Globus pallidus (tissue), 1 donor: ENCODE data around the gene PEX11B.
"Not testable (repeated sequence)": the region's sequence is repeated elsewhere in the genome, so short reads cannot be mapped to it uniquely, and the experiment has no call there.

ENCODE experiments used
- DNase-seq: peaks from one replicate; pipeline ENCODE4 v3.0.0-alpha.2; 2015; ENCODE audit warnings: low spot score

Gene PEX11B

DNA sequence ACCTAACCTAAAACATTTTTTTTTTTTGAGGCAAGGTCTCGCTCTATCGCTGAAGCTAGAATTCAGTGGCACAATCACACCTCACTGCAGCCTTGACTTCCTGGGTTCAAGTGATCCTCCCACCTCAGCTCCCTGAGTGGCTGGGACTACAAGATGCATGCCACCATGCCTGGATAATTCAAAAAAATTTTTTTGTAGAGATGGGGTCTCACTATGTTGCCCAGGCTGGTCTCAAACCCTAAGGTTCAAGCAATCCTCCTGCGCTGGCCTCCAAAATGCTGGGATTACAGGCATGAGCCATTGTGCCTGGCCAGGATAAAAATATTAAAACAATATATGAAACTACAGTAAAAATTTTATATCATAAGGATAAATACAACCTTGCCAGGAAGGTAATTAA is 34.4 kb upstream of the PEX11B start:
- DNase-seq: no peak

DNA sequence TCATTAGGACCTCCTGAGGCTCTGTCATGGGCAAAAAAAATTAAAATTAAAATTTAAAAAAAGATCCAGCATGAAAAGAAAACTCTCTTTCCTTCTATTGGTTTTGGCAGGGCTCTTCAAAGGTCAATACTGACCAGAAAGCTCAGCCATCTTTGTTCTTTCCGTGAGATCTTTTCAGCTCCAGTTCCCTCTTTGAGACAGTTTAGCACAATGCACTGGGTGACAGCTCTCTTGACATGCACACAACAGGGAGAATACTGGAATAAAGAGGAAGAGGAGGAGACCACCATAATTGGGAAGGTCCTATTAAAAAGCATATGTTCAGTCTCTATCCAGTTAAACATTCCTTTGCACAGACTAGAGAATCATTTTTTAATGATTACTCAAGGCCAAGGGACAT is 33.0 kb upstream of the PEX11B start:
- DNase-seq: no peak

DNA sequence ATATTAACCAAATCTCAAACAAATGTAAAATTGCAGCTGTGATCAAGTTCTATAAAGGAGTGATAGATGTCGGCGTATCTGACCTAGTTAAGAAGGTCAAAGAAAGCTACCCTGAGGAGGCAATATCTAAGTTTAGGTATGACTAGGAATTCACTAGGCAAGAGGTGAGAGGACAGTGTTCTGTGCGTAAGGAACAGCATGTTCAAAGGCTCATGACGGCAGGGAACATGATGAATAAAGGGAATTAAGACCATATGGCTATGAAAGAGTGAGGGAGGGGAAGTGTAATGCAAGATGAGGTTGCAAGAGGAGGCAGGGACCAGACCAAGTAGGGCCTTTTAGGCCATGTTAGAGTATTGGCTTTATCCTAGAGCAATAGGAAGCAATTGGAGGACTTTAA is 30.7 kb upstream of the PEX11B start:
- no peak for DNase-seq

DNA sequence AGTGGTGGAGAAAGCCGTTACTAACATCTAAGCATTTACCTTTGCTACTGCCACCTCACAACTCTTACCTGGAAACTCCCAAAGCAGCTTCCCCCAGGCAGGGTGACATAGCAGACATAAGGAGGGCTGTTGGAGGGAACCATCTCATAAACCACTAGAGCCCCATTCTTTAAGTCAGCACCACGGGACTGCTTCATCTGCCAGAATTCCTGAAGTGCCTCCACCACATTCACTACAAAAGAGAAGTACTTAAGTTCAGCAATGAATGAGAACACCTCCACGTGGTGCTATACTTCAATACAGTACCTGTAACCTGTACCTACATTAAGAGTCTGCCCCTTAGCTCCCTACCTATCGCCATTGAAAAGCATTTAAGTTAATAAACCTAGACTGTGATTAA is 29.0 kb upstream of the PEX11B start:
- DNase-seq: no peak

DNA sequence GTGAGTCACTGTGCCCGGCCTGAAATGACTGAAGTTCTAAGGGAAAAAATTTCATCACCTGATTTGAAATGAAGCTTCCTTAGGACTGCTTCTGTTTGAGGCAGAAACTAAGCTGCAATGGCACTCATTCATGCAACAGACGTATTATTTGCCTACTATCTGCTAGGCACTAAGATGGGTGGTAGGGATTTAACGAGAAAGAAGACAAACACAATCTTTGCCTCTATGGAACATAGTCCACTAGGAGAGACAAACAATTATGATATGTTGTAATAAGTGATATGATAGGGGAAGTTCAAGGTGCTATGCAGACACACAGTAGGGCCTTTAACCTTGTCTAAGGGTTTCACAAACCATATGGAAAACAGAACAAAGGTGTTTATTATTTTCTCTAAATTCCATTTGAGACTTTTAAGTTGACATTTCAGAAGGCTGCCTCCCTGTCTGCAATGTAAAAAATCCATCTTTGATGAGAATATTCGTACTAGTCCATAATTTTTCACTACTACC is 28.0 kb upstream of the PEX11B start:
- no peak for DNase-seq

DNA sequence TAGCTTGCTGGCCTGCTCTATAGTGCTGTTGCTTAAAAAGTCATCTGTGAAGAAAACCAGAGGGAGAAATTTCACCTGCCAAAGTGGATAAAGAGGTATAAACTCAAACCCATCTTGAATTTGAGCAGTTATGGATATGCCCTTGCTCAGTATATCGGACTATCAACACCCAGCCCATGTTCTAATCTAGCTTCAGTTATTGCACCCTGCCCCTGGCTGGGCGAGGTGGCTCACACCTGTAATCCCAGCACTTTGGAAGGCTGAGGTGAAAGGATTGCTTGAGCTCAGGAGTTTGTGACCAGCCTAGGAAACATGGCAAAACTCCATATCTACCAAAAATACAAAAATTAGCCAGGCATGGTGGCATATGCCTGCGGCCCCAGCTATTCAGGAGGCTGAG is 26.0 kb upstream of the PEX11B start:
- DNase-seq: no peak

DNA sequence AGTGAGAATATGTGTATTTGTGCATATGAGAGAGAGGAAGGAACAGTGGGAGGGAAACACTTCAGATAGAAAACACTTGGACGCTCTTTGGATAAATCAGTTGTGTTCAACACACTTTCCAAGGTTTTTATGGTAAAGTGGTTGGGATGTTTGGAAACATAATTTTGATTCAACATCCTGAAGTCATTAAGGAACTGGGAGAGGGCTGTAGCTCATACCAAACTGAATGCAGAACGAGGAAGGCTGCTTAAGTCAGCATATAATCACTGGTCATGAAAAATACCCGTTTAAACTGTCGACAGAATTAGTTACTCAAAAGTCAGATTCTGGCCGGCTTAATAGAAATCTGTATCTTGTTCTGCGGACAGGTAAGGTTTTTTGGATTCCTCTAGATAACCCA is 24.4 kb upstream of the PEX11B start:
- no peak for DNase-seq

DNA sequence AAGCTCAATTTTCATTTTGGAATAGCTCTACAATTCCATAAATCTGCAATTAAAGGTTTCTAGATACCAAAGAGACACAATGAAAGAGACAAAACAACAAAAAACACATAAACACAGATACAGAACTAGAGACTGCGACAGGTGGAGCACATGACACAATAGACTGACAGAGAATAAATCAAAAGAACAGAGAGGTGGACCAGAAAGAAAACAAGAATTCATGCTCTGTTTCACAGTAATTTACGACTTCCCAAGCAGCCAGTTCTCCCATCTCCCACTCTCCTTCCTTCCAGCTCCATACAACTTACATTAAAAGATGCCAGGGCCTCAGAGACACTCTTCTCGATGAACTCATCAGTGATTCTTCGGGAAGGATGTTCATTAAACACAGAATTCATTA is 23.9 kb upstream of the PEX11B start:
- DNase-seq: no peak

DNA sequence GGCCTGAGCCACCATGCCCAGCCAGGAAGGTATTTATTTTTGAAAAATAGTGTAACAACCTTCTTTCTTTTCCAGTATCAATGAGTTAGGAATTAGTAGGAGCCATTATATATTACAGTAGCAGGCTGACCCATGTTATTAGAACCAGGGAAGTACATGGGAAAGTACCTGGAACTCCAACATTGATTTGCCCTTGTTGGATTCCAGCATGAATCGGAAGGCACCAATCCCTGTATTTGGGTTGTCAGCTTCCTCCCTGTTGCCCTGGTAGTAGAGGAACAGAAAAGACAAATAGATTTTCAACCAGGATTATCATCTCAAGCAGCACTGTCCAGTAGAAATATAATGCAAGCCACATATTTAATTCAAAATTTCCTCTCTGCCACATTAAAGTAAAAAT is 18.9 kb upstream of the PEX11B start:
- DNase-seq: no peak

DNA sequence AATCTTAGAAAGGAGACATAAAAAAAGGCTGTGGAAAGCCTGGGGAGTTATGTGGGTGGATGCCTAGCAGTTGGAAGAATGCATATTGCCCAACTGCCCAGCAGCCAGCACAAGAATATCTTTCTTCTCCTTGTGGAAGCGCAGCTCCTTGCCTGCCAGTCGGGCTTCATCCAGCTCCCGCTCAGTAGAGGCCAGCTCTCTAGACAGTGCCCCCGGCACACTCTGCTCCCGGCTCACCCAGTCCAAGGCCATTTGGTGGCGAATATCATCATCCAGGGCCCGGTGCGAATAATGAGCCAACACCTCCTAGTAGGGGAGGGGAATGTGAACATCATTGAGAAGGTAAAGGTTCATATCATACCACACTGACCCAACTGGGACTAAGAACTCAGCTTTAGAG is 17.7 kb upstream of the PEX11B start:
- no peak for DNase-seq

DNA sequence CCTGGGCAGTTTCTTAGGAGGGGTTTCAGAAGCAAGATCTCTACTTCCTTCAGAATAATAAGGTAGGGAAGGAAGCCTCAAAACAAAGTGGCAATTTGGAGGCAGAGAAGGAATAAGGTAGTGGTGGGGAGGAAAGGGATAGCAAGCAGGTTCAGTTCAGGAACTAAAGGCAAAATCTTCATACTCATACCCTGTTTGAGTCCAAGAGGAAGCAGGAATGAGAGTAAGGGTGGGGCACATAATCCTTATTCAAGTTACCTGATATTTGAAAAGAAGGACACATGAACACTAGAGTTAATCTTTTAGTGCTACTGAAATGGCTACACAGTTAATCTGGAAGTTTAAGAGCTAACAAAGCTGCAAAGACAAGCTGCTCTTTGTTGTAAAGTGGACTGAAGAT is 17.2 kb upstream of the PEX11B start:
- DNase-seq: no peak

DNA sequence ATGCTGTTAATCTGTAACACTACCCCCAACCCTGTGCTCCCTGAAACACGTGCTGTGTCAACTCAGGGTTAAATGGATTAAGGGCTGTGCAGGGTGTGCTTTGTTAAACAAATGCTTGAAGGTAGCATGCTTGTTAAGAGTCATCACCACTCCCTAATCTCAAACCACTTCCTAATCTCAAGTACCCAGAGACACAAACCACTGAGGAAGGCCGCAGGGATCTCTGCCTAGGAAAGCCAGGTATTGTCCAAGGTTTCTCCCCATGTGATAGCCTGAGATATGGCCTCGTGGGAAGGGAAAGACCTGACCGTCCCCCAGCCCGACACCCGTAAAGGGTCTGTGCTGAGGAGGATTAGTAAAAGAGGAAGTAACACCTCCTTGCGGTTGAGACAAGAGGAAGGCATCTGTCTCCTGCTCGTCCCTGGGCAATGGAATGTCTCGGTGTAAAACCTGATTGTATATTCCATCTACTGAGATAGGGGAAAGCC is 14.0 kb upstream of the PEX11B start:
- DNase-seq: not testable (repeated sequence)

DNA sequence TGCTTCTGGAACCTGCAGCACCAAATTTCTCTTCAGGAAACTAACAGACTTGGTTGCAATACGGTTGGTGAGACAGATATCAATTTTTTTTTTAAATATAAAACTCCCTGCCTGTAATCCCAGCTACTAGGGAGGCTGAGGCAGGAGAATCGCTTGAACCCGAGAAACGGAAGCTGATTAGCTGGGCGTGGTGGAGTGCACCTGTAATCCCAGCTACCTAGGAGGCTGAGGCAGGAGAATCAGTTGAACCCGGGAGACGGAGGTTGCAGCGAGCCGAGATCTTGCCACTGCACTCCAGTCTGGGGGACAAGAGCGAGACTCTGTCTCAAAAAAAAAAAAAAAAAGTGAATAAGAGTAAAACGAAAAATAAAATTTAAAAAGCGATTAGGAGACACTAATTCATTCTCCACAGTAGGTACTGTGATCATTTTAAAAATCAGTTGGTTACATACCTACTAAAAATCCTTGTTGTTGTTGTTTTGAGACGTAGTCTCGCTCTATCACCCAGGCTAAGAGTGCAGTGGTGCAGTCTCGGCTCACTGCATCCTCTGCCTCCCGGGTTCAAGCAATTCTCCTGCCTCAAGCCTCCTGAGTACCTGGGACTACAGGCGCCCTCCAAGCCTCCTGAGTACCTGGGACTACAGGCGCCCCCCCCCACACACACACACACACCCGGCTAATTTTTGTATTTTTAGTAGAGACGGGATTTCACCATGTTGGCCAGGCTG is 9.6 kb upstream of the PEX11B start:
- no peak for DNase-seq

DNA sequence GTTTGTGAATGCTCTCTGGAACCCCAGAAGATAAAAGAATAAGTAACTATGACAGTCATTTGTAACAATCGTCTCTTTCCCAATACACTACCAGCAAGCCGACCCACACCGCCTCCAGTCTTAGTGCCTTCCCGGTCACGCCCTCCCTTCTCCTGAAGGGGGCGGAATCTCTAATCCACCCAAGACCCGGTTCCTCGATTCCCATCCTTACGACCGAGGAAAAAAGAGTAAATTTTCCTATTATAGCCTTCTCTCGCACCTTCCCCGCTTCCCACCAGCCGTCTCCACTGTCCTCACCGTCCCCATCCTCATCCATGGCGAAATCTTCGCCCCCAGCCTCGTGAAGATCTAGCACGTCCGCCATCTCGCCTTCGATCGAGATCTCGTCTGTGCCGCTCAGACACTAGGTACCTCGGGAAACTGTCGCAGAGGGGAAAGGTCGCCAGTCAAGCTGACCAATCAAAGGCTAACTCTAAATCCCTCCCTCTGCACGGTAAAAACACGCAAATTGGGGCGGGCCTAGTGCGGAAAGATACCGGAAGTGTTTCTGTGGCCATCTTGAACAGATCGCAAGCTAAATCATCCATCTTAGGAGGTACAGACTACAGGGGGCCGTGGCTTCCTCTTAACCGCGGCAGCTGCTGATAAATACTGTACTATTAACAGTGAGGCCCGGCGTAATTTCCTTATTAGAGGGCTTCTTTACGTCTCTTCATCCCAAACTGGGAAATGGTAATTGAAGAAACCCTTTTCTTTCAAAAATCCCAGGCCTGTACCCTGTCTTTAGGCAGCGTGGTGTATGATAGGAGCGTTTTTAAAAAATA is 8.8 kb upstream of the PEX11B start, which contains the start of gene RBM8A:
Gene RBM8A (minus strand): TSS at position 422 of the 824 bp plus-strand sequence. CDS start 58 bp downstream, at position 364.
- DNase-seq: peak; percentile 98

DNA sequence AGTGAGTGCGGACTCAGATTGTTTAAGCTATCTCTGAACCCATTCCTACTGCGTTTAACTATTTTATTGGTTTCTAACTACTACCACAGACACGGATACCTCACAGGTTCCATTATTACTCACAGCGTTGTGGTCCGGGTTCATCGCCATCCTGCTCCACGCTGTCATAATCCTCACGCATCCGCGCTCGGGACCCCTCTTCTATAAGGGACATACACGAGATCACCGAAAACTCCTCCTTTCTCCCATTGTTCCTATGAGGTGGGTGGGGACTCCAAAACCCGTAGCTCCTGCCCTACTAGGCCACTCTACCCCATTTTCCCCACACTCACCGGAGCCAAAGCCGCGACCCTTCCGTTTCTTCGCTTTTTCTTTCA is 8.2 kb upstream of the PEX11B start:
- DNase-seq: no peak

DNA sequence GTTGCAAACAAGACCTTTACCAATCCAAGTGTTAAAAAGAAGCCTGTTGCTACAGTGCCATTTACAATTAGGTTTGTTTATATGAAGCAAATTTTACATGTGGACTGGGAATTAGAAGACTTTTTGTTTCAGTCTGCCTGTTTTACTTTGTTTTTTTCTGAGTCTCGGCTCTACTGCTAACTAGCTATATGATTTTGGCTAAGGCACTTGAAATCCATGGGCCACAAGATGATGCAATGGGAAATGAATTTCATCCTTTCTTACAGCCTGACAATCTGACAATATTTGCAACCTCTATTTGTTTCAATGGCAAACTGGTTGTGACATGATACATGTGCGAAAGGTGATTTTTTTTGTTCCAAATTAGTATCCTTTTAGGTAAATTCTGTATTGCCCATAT is 3.7 kb upstream of the PEX11B start:
- DNase-seq: no peak

DNA sequence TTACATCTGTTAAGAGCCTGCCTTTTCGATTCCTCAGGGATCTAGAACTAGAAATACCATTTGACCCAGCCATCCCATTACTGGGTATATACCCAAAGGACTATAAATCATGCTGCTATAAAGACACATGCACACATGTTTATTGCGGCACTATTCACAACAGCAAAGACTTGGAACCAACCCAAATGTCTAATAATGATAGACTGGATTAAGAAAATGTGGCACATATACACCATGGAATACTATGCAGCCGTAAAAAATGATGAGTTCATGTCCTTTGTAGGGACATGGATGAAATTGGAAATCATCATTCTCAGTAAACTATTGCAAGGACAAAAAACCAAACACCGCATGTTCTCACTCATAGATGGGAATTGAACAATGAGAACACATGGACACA is 1.8 kb upstream of the PEX11B start:
- not testable (repeated sequence) for DNase-seq

DNA sequence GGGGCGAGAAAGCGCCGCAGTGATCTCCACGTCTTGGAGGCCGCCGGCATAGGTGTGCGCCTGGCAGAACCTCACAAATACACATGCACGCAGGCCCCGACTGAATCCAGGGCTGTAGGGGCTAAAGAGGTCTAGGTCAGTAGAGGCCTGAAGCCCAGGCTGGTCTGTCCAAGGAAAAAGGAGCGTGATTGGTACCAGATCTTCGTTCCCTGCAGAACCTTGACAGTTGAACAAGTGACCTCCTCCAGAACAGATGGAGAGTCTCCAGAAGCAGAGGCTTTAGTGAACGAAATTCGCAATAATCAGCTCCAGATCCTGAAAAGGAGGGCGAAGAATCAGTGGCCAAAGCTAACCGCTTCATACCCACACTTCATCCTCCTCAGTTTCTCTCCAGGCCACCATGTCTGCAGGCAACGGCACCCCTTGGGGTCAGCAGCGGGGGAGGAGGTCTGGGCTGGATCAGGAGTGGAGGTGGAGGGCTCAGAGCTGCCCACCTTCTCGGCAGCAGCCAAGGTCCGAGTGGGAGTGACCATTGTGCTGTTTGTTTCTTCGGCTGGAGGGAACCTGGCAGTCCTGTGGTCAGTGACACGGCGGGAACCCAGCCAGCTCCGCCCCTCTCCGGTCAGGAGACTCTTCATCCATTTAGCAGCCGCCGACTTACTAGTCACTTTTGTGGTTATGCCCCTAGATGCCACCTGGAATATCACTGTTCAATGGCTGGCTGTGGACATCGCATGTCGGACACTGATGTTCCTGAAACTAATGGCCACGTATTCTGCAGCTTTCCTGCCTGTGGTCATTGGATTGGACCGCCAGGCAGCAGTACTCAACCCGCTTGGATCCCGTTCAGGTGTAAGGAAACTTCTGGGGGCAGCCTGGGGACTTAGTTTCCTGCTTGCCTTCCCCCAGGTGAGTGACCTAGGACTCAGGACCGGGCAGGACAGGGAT is 749 bp upstream of the PEX11B start:
- DNase-seq: peak; percentile 39

DNA sequence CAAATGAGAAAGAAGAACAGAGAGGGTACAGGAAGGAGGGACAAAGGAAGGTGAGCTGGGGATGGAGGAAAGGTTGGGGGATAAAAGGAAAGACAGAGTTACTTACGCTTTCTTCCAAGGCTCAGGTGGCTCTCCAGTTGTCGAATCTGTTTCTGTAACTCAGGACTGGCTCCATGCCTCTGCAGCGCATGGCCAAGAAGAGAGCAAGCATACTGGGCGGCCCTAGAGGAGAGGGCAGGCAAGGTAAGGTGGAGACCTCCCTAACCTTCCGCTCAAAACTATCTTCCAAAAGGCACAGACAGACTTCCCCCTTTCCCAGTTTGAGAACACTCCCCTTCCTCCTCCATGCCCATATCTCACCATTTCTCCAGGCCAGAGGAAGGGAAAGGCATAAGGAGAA is 922 bp downstream of the PEX11B start:
- no peak for DNase-seq

DNA sequence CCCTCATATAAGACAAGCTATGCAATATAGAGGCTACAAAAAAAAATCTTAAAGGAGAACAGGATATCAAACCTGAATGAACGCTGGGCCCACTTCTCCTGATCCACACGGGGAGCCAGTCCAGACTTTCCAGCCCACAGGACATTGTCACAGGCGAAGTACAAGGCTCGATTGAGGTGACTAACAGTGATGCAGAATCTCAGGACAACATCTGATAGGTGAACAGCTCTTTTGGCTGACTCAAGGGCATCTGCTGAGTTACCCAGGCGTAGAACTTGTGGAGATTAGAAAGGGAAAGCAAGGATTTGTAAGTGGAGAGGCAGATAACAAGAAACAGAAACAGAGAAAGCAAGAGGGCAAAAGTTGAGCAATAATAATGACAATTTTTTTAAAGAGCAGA is 1.8 kb downstream of the PEX11B start:
- DNase-seq: no peak

DNA sequence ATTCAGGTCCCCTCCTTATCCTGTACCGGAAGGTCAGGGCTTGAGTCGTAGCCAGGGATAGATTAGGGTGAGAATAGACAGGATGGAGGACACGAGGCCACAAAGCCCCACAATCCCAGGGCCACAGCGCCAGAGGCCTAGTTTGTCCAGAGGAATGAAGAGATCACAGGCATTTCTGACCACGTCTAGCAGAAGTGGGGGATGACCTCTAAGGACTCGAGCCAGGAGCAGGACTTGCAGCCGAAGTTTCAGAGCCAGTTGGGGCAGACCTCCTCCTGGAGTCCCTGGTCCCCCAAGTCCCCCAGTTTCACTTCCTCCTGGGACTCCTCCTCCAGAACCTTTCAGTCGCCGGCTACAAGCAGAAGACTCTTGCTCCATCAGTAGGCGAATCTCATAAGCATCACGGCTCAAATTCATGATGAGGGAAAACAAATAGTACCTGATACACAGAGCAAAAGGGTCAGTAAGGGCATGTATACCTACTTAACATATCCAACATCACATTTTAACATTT is 6.3 kb downstream of the PEX11B start:
- DNase-seq: no peak

DNA sequence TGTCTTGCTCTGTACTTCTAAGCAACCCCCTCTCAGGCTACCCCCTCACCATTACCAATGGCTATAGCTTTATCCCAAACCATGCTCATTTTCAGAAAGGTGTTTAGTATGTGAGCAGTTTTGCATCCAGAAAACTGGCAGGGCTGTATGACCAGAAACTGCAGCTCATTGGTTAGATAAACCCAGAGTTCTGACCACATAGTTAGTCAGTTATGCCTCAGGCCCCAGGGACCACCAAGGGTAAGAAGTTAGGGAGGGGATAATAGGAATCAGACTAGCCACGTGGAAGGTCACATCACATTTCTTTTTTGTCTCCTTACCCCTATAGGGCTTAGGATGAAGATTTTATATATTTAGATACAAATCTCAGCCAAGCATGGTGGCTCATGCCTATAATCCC is 9.9 kb downstream of the PEX11B start:
- no peak for DNase-seq
